HS-5 (cell line): ENCODE data around the gene SERPINA1.
"Not testable (repeated sequence)": the region's sequence is repeated elsewhere in the genome, so short reads cannot be mapped to it uniquely, and the experiment has no call there.

Experiments used
- DNase-seq: peaks from one replicate; pipeline ENCODE4 v3.0.0-alpha.2; 2012; ENCODE audit warnings: low read depth

SERPINA1 gene

DNA sequence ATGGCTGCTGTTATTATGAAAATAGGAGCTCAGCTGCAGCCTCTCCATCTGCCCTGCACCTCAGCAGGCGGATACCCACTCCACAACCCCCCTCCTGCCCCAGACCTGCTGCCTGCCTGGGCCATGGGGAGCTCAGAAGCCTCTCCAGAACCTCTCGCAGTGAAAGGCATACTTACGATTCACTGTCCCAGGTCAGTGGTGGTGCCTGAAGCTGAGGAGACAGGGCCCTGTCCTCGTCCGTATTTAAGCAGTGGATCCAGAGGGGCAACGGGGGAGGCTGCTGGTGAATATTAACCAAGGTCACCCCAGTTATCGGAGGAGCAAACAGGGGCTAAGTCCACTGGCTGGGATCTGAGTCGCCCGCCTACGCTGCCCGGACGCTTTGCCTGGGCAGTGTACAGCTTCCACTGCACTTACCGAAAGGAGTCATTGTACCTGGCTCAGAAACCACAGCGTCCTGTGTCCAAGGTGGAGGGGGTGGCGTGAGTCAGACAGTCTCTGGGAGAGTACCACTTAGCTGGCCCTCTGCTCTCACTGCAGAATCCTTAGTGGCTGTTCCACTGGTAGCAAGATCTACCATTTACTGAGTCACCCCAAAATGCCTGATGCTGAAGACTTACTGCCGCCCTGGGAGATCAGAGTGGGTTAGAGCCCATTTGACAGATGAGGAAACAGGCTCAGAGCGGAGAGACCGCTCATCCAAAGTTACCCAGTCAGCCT lies at the start of gene SERPINA1:
Gene SERPINA1 (minus strand): TSS at position 219 of the 720 bp plus-strand sequence. CDS start 5,365 bp downstream, outside the sequence.
- no peak for DNase-seq

DNA sequence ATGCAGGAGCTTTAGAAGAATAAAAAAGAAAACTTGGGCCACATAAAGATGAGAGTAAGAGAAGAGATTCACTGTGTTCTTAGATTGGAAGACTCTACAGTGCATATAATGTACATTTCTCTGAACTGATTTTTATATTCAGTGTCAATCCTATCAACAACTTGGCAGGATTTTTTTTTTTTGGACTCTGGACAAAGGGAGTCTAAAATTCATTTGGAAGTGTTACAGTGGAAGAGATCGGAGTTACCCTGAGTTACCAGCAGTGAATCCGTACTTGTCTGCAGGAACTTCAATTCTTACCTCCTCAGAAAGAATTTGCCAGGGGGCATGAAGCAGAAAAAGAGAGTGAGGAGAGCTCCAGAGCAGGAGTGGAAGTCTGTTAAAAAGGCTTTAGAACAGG lies 40.2 kb upstream of the SERPINA1 start:
- no peak for DNase-seq

DNA sequence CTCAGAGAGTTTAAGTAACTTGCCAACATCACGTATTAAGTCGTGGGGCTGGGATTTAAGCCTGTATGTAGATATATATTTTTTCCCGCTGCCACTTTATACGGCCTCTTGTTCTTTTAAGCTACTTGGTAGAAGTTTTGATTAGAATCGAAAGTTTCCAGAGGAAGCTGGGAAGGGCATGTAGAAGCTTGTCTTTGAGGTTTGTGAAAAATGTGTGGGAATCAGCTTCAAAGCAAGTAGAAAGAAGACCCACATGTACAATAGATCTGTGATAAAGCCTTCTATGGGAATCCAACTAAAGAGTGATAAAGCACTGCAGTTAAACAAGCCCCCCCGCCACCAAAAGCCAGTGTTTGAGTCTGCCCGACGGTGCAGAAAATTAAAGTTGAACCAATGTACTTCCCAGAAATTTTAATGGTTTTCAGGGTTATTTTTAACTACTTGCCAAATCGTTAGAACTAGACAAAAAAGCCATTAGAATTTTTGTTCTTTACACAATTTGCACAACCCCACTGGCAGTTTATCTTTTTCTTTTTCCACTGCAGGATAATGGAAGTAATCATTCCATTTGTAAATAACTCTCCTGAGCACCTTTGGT lies 38.7 kb upstream of the SERPINA1 start:
- DNase-seq: no peak

DNA sequence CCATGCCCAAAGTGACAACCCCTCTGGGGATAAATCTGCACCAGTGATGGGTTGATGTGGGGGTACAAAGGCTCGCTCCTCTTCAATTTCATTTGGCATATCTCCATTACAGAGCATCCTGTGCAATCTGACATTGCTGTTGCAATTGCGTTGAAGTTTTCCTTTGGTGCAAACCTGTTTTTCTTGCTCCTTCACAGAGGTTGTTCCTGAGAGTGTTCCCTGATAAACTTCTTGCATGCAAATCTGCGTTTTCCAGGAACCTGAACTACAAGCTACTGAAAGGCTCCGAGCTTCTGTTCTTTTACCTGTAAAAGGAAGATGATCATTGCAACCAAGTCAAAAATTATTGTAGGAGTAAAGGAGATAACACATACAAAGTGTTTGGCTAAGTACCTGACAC lies 38.1 kb upstream of the SERPINA1 start:
- no peak for DNase-seq

DNA sequence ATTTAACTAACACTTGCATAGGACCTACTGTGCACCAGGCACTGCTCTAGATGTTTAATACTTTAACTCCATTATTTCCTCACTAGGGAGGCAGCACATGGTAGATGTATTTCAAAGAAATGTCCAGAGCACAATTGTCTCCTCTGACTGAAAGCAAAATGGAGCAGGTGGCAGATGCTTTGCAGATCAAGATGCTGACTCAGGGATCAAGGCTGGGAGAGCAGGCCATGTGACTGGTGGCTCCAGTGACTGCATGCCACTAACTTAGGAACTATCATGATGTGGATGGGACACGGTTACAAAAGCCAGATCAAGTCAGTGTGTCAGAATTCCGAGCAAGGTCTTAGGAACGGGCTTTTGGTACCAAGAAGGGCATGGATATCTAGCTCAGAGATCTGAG lies 36.0 kb upstream of the SERPINA1 start:
- no peak for DNase-seq

DNA sequence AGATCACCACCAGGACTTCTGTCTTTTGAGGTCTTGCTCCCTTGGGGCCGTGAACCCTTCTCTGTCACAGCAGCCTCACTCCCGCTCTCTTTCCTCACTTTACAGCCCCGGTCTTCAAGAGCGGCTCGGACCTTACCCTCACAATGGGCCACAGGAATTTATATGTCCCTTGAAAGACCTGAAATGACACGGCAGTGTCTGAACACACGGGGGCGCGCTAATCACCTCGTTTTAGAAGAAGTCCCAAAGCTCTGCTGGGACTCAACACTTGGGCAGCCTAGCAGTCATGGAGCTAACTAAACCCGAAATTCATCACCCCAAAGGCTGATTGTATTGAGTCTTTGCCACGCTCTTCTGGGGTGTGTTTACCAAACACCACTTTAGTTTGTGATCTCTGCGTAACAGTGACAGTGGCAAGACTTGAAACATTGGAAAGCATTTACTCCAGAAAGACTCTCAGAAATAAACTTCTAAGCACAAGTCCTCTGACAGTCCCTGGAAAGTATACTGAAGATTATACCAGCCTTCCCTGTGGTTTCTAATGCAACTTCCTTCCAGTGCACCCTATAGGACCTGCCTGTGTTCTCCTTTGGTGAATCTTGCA lies 35.2 kb upstream of the SERPINA1 start:
- peak; percentile 22 for DNase-seq

DNA sequence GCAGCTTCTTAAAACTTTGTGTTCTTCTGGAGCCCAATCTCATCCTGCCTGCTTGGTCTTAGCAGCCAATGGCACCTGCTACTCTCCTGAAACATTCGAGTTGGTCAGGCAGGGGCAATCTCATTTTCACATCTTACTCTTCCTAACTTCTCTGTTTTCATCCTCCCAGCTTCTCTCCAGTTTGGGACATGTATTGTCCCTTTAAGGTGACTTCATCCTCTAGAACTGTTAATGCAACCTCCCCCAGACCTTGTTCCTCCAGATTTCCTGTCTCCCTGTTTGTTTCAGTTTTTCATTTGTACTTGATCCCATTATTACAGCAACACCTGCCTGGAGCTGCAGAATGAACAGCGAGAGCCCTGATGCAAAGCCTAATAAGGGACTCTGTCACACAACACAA lies 32.9 kb upstream of the SERPINA1 start:
- DNase-seq: no peak

DNA sequence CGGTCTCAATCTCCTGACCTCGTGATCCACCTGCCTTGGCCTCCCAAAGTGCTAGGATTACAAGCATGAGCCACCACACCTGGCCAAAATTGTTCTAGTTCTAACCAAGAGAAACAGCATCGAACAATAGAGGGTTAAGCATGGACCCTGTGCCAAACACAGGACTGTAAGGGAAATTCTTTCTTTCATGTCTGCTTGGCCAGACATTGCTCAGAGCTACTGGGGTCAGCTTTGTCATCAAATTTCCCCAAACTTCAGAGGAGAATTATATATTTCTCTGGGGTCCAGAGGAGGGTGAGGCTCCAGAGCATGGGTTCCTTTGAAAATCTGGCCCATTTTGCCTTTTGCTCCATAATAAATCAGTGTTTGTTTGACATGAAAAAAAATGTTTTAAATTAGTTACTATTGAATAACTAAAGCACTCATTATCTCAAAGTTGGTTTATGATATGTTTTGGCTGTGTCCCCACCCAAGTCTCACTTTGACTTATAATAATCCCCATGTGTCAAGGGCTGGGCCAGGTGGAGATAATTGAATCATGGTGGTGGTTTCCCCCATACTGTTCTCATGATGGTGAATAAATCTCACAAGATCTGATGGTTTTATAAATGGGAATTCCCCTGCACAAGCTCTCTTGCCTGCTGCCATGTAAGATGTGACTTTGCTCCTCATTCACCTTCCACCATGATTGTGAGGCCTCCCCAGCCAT lies 29.2 kb upstream of the SERPINA1 start:
- not testable (repeated sequence) for DNase-seq

DNA sequence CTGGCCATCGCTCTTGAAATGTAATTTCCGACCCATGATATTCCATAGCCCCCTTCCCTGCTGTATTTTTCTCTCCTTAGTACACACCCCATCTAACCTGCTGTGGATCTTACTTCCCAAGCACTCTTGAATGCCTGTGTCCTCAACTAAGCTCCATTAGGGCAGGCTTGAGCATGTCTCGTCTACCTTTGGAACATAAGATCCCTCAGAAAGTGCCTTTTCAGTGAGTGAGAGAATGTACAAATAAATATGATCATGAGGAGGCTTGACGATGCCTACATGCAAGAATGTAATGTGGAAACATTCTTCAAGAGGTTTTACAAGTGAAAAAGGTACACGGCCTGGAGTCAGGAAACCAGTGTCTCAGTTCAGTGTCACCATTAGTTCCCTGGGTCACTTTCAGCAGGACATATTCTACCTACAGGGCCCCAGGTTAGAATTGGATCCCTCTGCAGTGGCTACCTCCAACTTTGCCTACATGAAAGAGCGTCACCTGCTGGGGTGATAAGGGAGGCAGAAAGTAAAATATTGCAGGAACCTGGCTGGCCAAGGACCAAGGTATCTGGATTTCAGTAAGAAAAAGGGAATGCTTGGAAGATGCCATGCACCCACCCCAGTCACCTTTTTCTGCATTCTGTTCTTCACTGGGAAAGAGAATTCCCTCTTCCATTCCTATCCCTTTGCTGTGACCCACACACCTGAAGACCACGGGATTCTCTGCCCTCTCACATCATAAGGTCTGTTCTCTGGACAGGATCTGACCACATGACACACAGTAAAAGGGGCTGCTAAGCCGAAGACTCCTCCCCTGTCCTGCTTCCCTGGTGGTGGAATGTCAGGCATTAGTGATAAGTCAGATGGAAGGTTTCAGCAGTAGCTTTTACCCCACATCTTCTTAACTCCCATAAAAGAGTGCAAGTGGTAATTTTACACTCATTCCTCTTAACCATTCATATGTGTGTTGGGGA lies 24.6 kb upstream of the SERPINA1 start:
- no peak for DNase-seq

DNA sequence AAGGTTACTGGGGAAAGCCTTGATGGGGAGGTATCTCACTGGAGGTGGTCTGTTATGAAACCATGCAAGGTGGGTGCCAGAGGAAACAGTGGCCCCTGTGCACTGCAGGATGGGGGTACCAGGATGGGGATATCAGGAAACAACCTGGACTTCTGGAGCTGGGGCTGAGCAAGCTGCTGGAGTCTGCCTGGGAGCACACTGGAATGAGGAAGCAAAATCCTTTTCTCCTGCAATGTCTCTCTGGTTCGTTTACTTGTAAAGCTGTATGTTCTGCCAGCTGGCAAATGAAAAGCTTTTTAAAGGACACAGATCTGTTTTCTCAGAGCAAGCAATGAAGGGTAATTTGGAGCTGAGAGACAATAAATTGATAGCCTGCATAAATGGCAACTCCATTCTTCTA lies 23.2 kb upstream of the SERPINA1 start:
- no peak for DNase-seq

- not testable (repeated sequence) for DNase-seq
These were observed 21.0 kb upstream of the SERPINA1 start for GRCh38 chr14:94409430-94409829.

DNA sequence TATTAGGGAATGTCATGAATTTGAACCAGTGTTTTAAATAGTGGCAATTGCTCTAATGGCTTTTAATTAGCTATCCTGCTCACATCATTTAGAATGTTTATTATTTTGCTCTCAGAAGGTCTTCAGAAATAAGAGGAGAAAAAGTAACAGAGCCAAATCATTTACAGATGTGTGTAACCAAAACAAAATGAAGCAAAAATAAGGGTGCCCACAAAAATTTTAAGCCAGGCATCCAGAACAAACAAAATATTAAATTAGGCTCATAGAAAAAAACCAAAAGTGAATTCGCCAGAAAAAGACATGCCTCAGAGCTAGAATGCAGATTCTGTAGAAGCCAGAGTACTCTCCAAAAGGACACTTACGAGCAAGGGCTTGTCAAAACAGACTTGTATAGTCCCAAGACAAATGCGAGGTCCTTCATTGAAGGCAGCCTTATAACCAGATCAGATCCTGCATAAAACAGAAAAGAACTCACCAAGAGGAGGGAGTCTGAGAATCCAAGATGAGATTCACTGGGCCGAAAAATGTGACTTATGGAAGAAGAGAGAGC lies 20.2 kb upstream of the SERPINA1 start:
- DNase-seq: no peak

- DNase-seq: no peak
These were observed 19.5 kb upstream of the SERPINA1 start for GRCh38 chr14:94407906-94408305.

- no peak for DNase-seq
These were observed 18.5 kb upstream of the SERPINA1 start for GRCh38 chr14:94406910-94407309.

DNA sequence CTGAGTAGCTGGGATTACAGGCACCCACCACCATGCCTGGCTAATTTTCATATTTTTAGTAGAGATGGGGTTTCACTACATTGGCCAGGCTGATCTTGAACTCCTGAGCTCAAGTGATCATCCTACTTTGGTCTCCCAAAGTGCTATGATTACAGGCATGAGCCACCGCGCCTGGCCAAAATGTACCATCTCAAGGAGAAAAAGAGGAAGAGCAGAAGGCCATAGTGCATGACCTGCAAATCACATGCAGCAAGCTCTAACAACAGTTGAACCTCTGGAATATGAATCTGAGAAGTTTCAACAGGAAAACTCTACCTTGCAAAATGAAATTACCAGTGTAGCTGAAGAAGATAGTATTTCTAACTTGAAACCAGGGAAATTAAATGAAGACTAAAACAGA lies 17.1 kb upstream of the SERPINA1 start:
- no peak for DNase-seq

DNA sequence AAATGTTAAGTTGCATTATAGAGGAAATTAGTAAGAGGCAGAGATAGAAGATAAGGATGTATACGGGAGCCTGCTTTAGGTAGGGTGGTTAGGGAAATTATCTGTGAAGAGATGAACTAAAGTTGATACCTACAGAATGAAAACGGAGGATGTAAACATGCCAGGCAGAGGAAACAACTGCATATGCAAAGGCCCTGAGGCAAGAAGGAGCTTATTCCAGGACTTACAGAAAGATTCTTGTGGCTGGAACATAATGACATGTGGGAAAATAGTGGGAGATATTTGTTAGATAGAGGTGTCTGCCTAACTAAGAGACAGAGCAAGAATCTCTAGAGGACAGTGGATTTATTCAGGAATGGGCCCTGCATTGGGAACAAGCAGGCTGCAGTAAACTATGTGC lies 16.2 kb upstream of the SERPINA1 start:
- DNase-seq: no peak

- no peak for DNase-seq
These were observed 15.0 kb upstream of the SERPINA1 start for GRCh38 chr14:94403312-94403932.

DNA sequence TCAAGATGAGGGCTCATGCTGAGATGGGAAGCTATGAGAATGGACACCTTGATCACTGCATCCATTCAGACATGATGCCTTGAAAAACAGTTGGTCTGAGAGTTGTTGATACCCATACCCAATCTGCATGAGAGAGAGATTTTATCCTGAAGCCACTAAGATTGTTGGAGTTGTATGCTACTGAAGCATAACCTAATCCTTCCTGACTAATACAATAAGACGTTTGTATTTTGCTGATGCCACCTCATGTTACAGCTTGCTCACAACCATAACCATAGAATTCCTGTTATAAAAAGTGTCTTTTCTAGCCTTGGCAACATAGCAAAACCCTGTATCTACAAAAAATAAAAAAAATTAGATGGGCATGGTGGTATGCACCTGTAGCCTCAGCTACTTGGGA lies 12.7 kb upstream of the SERPINA1 start:
- DNase-seq: no peak

DNA sequence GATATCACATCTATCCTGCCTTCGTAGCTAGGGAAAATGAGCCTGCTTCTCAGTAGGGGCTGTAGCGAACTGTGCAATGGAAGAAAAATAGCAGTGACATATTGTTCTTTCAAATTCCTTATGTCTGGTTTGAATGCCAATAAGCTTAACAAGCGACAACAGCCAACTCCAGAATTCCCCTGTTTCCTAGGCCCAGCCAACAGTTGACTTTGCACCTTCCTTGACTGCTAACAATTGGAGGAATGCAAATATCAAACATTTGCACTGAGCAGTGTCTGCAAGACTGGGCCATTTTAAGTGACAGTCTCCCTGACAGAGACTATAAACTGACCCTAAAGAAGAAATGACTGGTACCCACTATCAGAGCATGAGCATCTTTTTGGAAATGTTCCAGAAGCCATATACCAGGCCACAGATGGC lies 12.0 kb upstream of the SERPINA1 start:
- DNase-seq: no peak

- DNase-seq: no peak
These were observed 10.1 kb upstream of the SERPINA1 start for GRCh38 chr14:94398536-94398935.

GRCh38 chr14:94398182-94398479 lies 9.7 kb upstream of the SERPINA1 start:
- DNase-seq: no peak
